Activated CD4-positive, CD25-positive, alpha-beta regulatory T cell treated with anti-CD3 and anti-CD28 coated beads, Interleukin-2, amount 50 U/mL, for 72 hours (primary cell): ENCODE measurements around the gene TMEM196.
A peak's percentile ranks its signal among the peaks of the same experiment; 100 is the strongest.

ENCODE experiments used
- DNase-seq: peaks from one replicate; pipeline ENCODE4 v3.0.0; 2021

TMEM196 gene

DNA sequence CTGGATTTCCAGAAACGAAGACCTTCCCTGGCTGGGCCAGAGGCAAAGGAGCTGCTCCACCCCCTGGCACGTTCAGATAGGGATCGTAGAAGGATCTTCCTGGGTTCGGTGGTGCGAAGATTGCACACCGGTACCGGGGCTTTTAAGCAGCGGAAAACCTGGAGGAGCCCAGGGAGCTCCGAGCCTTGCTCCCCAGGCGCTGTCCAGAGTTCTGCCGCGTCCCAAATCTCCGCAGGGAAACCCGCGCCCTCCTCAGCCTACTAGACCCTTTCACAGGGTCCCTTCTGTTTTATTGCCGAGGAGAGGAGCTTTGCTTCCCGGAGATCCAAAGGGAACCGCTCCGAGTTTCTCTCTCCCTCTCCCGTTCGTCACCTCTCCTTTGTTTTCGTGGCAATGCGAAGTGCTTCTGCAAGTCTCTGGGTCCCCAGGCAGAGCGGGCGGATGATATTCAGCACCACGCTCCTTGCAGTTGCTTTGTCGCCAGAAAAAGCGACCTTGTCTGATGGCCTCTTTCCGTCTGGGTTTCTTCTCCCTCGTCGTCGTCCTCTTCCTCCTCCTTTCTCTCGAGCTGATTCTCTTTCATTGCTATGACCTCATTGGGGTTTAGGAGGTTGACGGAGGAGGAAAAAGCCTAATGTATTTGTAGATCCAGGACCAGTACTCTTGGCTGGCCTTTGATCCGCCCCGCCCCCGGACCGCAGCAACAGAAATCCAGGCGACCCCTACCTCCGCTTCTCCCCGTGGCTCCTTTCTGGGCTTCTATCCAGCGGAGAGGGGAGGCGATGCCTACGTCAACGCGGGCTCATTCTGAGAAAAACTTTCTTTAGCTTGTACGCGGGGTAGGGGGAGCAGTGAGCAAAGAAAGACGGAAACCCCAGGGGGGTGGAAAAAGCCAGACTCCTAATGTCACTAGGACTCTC lies at the start of gene TMEM196:
Gene TMEM196 (minus strand): TSS at position 777 of the 920 bp plus-strand sequence. CDS start 921 bp downstream, outside the sequence.
- DNase-seq: no peak

- no peak for DNase-seq
Measured at GRCh38 chr7:19816128-19816527, 42.7 kb upstream of the TMEM196 start.

GRCh38 chr7:19815546-19815945 lies 42.1 kb upstream of the TMEM196 start:
- no peak for DNase-seq

DNA sequence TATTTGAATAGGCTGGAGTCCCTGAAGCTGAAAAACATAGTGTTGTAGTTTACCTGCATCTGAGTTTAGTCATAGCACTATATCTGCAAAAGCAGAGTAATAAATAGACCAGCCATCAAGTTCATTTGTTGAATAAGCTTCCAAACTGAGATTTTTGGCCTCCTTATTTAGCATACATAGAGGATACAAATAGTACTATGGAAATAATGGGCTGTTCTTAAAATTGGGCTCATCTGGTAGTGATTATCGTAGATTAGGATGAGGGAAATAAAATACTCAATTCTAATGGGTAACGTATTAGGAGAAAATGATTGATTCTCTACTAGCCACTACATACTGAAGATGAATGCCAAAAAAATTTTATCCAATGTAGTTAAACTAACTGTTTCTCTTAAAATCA lies 41.4 kb upstream of the TMEM196 start:
- DNase-seq: no peak

DNA sequence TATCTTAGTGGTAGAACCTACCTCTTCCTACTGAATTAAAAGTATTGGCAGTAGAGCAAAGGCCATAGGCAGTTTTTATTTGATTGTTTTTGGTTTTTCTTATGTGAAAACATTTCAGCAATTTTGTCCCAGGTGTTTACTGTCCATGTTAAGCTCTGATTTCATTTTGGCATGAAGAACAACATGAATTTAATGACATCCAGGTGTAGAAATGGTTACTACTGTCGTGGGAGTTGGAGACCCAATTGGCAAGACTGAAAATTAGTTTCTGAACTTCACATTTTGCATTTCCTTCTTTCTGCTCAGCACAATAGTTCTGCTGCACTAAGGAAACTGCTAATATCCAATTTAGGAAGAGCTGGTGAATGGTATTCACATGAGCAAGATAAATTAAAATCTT lies 38.0 kb upstream of the TMEM196 start:
- DNase-seq: no peak

DNA sequence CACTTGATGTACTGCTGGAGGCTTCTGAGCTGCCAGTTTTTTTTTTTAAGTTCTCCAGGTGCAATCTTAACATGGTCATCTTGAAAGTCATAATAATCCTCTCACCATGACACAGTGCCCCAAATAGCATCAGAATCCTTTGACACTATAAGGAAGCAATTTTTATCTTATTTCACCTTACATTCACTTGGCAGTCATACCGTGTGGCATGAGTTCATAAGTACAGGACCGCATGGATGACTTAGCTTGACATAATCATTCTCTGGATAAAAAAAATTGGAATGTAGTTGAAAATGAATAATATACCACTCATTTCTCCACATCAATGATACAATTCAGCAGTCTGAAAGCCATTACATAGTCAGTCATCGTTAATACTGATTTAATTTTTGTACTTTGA lies 25.6 kb upstream of the TMEM196 start:
- no peak for DNase-seq

DNA sequence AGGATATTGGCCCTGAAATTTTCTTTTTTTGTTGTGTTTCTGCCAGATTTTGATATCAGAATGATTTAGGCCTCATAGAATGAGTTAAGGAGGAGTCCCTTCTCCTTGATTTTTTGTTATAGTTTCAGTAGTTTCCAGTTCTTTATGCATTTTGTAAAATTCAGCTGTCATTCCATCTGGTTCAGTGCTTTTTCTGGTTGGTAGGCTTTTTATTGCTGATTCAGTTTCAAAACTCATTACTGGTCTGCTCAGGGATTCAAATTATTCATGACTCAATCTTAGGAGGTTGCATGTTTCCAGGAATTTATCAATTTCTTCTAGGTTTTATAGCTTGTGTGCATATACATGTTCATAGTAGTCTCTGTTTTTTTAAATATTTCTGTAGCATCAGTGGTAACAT lies 10.1 kb upstream of the TMEM196 start:
- no peak for DNase-seq

GRCh38 chr7:19776981-19777380 lies 3.6 kb upstream of the TMEM196 start:
- DNase-seq: no peak

GRCh38 chr7:19775578-19775977 lies 2.2 kb upstream of the TMEM196 start:
- no peak for DNase-seq

DNA sequence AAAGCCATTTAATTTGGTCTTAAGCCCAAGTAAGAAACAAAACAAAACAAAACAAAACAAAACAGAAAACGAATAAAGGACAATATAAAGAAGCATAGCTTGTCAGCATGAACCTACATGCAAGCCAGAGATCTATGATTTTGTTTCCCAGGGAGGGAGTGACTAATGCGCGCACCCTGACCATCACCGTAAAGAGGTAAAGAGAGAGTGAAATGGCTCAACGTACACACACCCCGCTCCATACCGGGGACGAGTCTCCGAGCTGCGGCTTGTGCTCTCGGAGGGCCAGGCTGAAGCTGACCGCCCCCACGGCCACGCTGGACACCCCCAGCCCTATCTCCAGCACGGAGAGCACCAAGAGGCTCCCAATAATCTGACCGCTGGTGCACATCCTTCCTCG lies 1.1 kb downstream of the TMEM196 start:
- DNase-seq: no peak

DNA sequence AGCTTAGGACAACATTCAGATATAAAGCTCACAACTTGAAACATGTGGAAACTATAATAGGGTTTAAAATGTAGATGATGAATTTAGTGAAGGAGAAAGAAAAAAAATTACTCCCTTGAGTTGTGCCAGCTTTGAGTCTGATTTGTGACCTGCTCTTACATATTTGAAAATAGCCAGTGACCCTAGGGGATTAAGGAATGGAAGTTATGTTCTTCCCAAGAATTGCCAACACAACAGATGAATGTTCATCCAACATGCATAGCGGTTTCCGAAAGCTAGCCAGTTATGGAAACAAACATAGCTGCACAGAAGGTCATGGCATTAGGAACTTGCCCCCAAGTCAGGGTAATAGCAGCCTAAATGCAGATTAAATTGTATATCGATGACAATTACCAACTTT lies 10.8 kb downstream of the TMEM196 start:
- DNase-seq: no peak

DNA sequence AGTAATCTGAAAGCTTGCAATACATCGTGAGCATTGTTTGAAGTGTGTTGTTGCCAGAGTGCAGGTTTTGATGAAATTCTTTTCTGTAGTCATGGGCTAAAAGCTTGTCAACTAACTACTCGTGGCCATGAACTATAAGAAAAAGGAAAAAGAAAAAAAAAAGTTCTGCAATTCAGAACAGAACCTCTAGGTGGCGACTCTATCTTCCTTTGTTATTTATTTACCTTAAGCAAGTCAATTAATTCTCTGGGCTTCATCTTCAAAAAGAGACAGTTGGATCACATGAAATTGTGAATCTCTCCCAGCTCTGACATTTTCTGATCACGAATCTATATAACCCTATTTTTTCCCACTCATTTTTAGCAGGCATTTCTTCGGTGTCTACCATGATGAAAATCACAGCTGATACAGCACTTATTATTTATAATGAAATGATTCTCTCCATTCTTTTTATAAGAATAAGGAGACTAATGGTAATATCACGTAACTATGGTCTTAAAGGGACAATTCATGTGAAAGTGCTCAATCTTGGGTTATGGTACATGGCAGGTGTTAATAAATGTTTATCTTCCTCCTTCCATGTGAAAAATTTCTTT lies 18.8 kb downstream of the TMEM196 start:
- no peak for DNase-seq

GRCh38 chr7:19752020-19752419 lies 21.4 kb downstream of the TMEM196 start:
- DNase-seq: no peak

DNA sequence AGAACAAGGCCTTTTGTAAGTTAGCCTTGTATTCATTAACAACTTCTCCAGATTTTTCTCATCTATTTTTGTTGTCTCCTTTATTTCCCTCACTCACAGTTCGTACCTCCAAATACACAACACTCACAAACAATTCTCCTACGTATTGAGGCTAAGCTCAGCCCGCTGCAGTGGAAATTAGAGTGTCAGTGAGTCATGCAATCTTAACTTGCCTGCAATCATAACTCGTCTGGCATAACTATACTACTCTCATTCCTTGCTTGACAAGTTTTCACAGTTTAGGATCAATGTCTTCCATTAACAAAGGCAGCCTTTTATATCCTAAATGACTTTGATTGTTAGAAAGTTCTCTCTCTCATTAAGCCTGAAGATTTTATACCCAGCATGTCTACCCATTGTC lies 23.8 kb downstream of the TMEM196 start:
- DNase-seq: no peak

- DNase-seq: no peak
Measured at GRCh38 chr7:19747740-19748339, 25.6 kb downstream of the TMEM196 start.

- no peak for DNase-seq
Measured at GRCh38 chr7:19744075-19744474, 29.3 kb downstream of the TMEM196 start.

GRCh38 chr7:19728716-19729115 lies 44.7 kb downstream of the TMEM196 start:
- DNase-seq: no peak

DNA sequence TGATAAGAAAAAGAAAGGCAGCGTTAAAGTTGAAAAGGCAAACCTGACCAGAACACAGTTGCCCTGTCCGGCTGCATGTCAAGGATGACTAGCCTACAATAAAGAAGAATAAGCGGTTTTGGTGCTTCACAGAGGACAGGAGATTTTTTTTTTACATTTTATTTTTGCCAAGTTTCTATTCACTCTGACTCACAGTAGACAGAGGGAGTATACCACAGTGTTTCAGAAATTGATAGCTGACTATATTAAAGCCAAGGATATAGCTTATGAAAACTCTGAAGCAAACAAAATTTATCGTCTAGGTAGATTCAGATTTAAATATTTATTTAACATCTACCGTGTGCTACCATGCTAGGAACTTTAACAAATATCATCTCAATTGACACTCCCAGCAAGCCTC lies 47.6 kb downstream of the TMEM196 start:
- no peak for DNase-seq

DNA sequence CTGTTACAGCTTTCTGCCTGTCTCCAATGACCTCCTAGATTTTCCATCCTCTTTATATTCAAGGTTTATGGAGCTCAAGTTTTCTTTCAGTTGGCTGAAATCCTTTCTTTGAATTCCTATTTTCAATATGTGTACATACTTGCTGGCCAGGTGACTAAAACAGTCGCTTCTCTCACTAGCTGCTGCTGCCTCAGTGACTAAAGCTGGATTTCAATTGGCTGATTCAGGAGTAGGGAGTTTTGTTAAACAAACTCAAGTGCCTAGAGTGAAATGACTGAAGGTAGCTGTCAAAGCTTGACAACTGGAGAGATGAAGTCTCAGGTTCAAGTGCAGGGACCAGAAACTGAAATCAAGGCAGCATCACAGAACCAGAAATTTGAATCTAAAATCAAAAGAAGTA lies 57.9 kb downstream of the TMEM196 start:
- no peak for DNase-seq

- no peak for DNase-seq
Measured at GRCh38 chr7:19713676-19714075, 59.7 kb downstream of the TMEM196 start.

DNA sequence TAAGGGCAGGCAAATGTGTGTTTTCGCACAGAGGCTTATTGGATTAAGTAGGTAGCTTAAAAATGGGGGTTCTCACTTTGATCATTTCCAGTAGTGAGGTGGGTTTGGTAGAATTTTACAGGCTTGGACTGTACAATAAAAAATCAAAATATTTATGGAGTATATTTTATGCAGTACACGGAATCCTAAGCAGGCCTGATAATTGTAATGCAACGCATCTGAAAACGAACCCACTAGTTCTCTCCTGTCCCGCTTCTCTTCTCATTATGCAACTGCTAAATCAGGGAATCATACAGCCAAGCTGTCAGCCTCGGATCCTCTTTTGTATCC lies 64.2 kb downstream of the TMEM196 start:
- DNase-seq: no peak

GRCh38 chr7:19708397-19709248 lies 64.8 kb downstream of the TMEM196 start, which contains the start of gene POLR1F:
TSS of gene POLR1F (minus strand) at chr7:19709037. CDS start at chr7:19709016, 21 bp downstream.
- DNase-seq: peak; percentile 93

- DNase-seq: no peak
Measured at GRCh38 chr7:19707240-19707639, 66.2 kb downstream of the TMEM196 start.
